ENCODE measurements around the gene RNF38.

GRCh38 chr9:36315283-36315682, 84.8 kb downstream of the RNF38 start:
- TF ChIP-seq TEAD4 (IDR thresholded peaks at IDR 0.05) (no peak), EP300 (IDR thresholded peaks at IDR 0.05; ENCODE audit: borderline replicate concordance) (no peak), TAF1 (IDR thresholded peaks at IDR 0.05; ENCODE audit: low read depth) (no peak), CEBPB (IDR thresholded peaks at IDR 0.05) (no peak), RAD21 (IDR thresholded peaks at IDR 0.05; ENCODE audit: low read depth) (no peak), YY1 (IDR thresholded peaks at IDR 0.05; ENCODE audit: low read depth) (no peak), TCF12 (IDR thresholded peaks at IDR 0.05; ENCODE audit: low read depth) (no peak), NFIC (IDR thresholded peaks at IDR 0.05) (no peak)
- TF ChIP-seq, protein P1, sequence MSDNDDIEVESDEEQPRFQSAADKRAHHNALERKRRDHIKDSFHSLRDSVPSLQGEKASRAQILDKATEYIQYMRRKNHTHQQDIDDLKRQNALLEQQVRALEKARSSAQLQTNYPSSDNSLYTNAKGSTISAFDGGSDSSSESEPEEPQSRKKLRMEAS (IDR thresholded peaks at IDR 0.05): no peak
- TF ChIP-seq, protein P2, sequence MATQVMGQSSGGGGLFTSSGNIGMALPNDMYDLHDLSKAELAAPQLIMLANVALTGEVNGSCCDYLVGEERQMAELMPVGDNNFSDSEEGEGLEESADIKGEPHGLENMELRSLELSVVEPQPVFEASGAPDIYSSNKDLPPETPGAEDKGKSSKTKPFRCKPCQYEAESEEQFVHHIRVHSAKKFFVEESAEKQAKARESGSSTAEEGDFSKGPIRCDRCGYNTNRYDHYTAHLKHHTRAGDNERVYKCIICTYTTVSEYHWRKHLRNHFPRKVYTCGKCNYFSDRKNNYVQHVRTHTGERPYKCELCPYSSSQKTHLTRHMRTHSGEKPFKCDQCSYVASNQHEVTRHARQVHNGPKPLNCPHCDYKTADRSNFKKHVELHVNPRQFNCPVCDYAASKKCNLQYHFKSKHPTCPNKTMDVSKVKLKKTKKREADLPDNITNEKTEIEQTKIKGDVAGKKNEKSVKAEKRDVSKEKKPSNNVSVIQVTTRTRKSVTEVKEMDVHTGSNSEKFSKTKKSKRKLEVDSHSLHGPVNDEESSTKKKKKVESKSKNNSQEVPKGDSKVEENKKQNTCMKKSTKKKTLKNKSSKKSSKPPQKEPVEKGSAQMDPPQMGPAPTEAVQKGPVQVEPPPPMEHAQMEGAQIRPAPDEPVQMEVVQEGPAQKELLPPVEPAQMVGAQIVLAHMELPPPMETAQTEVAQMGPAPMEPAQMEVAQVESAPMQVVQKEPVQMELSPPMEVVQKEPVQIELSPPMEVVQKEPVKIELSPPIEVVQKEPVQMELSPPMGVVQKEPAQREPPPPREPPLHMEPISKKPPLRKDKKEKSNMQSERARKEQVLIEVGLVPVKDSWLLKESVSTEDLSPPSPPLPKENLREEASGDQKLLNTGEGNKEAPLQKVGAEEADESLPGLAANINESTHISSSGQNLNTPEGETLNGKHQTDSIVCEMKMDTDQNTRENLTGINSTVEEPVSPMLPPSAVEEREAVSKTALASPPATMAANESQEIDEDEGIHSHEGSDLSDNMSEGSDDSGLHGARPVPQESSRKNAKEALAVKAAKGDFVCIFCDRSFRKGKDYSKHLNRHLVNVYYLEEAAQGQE (IDR thresholded peaks at IDR 0.05; ENCODE audit: low read depth): no peak
- TF ChIP-seq, protein P3, sequence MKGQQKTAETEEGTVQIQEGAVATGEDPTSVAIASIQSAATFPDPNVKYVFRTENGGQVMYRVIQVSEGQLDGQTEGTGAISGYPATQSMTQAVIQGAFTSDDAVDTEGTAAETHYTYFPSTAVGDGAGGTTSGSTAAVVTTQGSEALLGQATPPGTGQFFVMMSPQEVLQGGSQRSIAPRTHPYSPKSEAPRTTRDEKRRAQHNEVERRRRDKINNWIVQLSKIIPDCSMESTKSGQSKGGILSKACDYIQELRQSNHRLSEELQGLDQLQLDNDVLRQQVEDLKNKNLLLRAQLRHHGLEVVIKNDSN (IDR thresholded peaks at IDR 0.05): no peak
